ENCODE measurements around the gene FAM25C. TPM values are rescaled to one million over a fixed set of nuclear protein-coding genes. Genes with fewer than 3 reads are reported as not detected.
A peak's percentile ranks its signal among the peaks of the same experiment; 100 is the strongest.
"Not testable (repeated sequence)": the region's sequence is repeated elsewhere in the genome, so short reads cannot be mapped to it uniquely, and the experiment has no call there.

FAM25C gene
- not detected for total RNA-seq

- DNase-seq; CTCF ChIA-PET; ATAC-seq; H3K4me1 Mint-ChIP-seq; H3K9me3 Mint-ChIP-seq (ENCODE audit: low read depth); H3K36me3 Mint-ChIP-seq; H3K27me3 Mint-ChIP-seq; H3K4me3 Mint-ChIP-seq; H3K27ac Mint-ChIP-seq: not testable (repeated sequence)
Observed at GRCh38 chr10:47999691-48000090, at the start of gene FAM25C. FAM25C (minus strand) TSS chr10:47999791; CDS start chr10:47999765, 26 bp downstream.

DNA sequence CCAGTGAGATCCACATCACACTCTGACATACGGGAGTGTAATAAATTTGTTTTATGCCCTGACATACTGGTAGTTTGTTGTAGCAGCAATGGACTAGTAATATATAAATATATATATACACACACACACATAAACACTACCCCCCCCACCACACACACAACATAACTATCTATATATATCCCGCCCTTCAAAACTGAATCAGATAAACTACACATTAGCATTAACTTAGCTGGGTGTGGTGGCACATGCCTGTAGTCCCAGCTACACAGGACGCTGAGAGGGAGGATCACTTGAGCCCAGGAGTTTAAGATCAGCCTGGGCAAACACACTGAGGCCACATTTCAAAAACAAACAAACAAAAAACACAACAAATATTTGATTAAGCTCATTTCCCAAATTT lies 45.0 kb upstream of the FAM25C start:
- H3K27ac Mint-ChIP-seq; H3K27me3 Mint-ChIP-seq; CTCF ChIA-PET; ATAC-seq; DNase-seq; H3K4me1 Mint-ChIP-seq; H3K4me3 Mint-ChIP-seq; H3K9me3 Mint-ChIP-seq (ENCODE audit: low read depth); H3K36me3 Mint-ChIP-seq: not testable (repeated sequence)

- H3K4me3 Mint-ChIP-seq; CTCF ChIA-PET; ATAC-seq; H3K4me1 Mint-ChIP-seq; DNase-seq; H3K9me3 Mint-ChIP-seq (ENCODE audit: low read depth); H3K27me3 Mint-ChIP-seq; H3K36me3 Mint-ChIP-seq; H3K27ac Mint-ChIP-seq: not testable (repeated sequence)
Observed at GRCh38 chr10:48031390-48031789, 31.8 kb upstream of the FAM25C start.

GRCh38 chr10:48002306-48002705 lies 2.7 kb upstream of the FAM25C start:
- H3K36me3 Mint-ChIP-seq; H3K27me3 Mint-ChIP-seq; ATAC-seq; H3K27ac Mint-ChIP-seq; H3K9me3 Mint-ChIP-seq (ENCODE audit: low read depth); CTCF ChIA-PET; DNase-seq; H3K4me1 Mint-ChIP-seq; H3K4me3 Mint-ChIP-seq: not testable (repeated sequence)

- CTCF ChIA-PET; H3K4me1 Mint-ChIP-seq; H3K36me3 Mint-ChIP-seq; DNase-seq; H3K9me3 Mint-ChIP-seq (ENCODE audit: low read depth); H3K27me3 Mint-ChIP-seq; H3K4me3 Mint-ChIP-seq; ATAC-seq; H3K27ac Mint-ChIP-seq: not testable (repeated sequence)
Observed at GRCh38 chr10:47994045-47994444, 5.5 kb downstream of the FAM25C start.

- H3K27me3 Mint-ChIP-seq; H3K4me1 Mint-ChIP-seq; DNase-seq; H3K4me3 Mint-ChIP-seq; H3K9me3 Mint-ChIP-seq (ENCODE audit: low read depth); CTCF ChIA-PET; H3K27ac Mint-ChIP-seq; H3K36me3 Mint-ChIP-seq; ATAC-seq: not testable (repeated sequence)
Observed at GRCh38 chr10:47992560-47992959, 7.0 kb downstream of the FAM25C start.

- ATAC-seq; H3K4me1 Mint-ChIP-seq; H3K27ac Mint-ChIP-seq; H3K9me3 Mint-ChIP-seq (ENCODE audit: low read depth); H3K27me3 Mint-ChIP-seq; CTCF ChIA-PET; H3K4me3 Mint-ChIP-seq; DNase-seq; H3K36me3 Mint-ChIP-seq: not testable (repeated sequence)
Observed at GRCh38 chr10:47991706-47992105, 7.9 kb downstream of the FAM25C start.

- H3K4me3 Mint-ChIP-seq; H3K36me3 Mint-ChIP-seq; H3K27me3 Mint-ChIP-seq; H3K27ac Mint-ChIP-seq; CTCF ChIA-PET; ATAC-seq; H3K4me1 Mint-ChIP-seq; H3K9me3 Mint-ChIP-seq (ENCODE audit: low read depth); DNase-seq: not testable (repeated sequence)
Observed at GRCh38 chr10:47990097-47990496, 9.5 kb downstream of the FAM25C start.

DNA sequence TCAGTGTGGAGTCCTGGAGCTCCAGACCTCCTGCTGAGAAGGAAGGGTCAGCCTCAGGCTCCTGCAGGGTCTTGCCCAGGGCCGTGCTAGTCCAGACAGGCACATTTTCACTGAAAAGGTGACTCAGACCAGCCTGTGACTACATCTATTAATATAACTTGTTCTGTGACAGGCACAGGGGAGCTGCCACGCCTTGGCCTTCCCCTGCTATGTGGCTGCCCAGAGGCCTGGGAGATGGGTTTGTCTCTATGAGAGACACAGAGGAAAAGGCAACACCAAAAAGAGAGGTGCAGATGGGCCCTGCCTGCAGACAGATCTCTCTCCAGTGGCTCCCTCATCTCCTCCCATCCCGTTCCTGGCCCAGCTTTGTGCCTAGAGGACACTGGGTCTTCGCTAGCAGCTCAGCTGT lies 10.0 kb downstream of the FAM25C start:
- H3K36me3 Mint-ChIP-seq; H3K4me3 Mint-ChIP-seq; H3K9me3 Mint-ChIP-seq (ENCODE audit: low read depth); H3K4me1 Mint-ChIP-seq; DNase-seq; ATAC-seq; H3K27ac Mint-ChIP-seq; H3K27me3 Mint-ChIP-seq; CTCF ChIA-PET: not testable (repeated sequence)

DNA sequence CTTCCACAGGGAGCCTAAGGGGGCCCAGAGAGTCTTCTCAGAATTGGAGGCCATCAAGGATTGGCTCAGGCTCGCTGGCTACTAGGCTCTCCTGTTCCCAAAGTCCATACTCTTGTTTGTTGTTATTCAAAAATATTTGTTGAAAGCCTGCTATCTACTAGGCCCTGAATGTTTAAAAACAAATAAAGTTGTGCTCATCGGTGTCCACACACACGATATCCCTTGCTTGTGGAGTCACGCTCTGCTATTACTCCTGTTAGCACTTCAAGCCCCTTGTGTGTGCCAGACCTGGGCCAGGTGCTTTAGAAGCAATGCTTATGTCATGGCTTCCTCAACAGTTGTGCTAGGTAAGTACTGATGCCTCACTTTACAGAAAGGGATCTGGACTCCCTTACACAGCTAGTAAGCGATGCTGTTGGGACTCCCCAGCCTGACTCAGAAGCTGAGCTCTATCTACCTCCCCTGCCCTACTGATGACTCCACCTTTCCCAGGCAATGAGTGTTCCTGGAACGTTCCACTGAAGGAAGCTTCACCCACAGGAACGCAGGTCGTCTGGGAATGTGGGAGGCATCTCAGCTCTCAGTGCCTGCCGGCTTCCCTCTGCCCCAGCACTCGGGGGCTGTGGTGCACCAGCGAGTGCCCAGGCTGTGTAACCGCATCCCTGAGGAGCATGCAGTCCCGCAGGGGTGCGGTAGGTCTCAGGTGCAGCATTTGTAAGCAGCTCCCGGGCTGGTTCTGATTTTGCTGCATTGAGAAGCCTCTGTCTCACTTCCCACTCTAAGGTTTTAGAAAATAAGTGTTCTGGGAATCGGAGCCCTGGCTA lies 10.7 kb downstream of the FAM25C start:
- H3K9me3 Mint-ChIP-seq (ENCODE audit: low read depth); H3K27me3 Mint-ChIP-seq; H3K4me1 Mint-ChIP-seq; ATAC-seq; DNase-seq; H3K4me3 Mint-ChIP-seq; H3K36me3 Mint-ChIP-seq; H3K27ac Mint-ChIP-seq; CTCF ChIA-PET: not testable (repeated sequence)

- H3K36me3 Mint-ChIP-seq; CTCF ChIA-PET; H3K9me3 Mint-ChIP-seq (ENCODE audit: low read depth); H3K27me3 Mint-ChIP-seq; H3K4me1 Mint-ChIP-seq; ATAC-seq; DNase-seq; H3K27ac Mint-ChIP-seq; H3K4me3 Mint-ChIP-seq: not testable (repeated sequence)
Observed at GRCh38 chr10:47987952-47988351, 11.6 kb downstream of the FAM25C start.

DNA sequence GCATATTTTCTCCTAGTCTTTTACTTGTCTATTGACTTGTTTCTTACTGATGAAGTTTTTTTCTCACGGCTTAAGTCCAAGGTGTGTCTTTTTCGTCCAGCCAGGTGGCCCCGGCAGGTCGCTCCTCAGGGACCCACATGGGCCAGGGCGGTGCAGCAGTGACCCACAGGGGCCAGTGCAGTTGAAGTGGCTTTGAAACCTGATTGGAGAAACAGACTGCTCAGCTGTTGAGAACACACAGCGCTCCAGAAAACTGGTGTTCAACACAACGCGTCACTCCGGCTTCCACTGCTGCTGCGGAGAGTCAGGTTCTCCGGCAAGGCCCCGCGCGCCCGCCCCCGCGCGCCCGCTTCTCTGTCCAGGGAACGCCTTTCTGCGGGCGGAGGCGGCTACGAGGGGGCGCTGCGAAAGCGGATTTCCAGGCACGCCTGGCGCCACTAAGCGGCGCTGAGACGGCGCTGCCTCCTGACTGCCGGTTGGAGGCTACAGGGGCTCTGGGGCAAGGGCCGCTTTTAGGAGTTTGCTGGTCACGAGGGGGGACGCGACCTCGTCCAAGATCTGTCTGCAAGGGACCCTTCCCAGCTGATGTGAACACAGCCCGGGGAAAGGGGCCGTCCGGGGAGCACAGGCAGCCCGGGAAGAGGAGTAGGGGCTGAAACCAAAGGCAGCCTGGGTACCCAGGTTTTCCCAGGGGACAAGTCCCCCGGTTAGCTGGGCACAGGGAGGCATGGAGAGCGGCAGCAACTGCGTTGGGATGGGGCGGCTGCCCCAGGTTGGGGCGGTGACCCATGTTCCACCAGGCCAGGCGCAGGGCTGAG lies 13.0 kb downstream of the FAM25C start:
- H3K4me1 Mint-ChIP-seq; DNase-seq; H3K27ac Mint-ChIP-seq; H3K9me3 Mint-ChIP-seq (ENCODE audit: low read depth); H3K4me3 Mint-ChIP-seq; H3K36me3 Mint-ChIP-seq; CTCF ChIA-PET; H3K27me3 Mint-ChIP-seq: not testable (repeated sequence)
- peak; percentile 85 for ATAC-seq

DNA sequence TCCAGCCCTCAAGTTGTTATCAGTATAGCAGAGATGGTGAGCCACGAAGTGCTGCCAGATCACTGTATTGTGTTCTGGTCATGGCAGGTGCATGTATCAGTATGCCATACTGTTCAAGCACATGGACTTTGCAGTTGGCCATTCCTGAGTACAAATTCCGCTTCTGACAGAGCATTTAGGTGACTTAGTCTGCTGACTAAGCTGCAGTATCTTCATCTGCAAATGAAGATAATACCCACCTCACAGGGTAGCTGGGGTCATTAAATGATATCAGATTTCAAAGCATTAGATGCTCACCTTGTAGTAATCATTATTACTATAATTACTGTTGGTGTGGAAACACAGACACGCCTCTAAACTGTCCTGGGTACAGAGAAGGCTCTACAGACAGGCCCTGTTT lies 24.2 kb downstream of the FAM25C start:
- DNase-seq; H3K9me3 Mint-ChIP-seq (ENCODE audit: low read depth); H3K36me3 Mint-ChIP-seq; ATAC-seq; H3K27ac Mint-ChIP-seq; H3K4me3 Mint-ChIP-seq; H3K4me1 Mint-ChIP-seq; CTCF ChIA-PET; H3K27me3 Mint-ChIP-seq: not testable (repeated sequence)

- DNase-seq; H3K4me1 Mint-ChIP-seq; CTCF ChIA-PET; H3K36me3 Mint-ChIP-seq; ATAC-seq; H3K4me3 Mint-ChIP-seq; H3K27ac Mint-ChIP-seq; H3K9me3 Mint-ChIP-seq (ENCODE audit: low read depth); H3K27me3 Mint-ChIP-seq: not testable (repeated sequence)
Observed at GRCh38 chr10:47973131-47973530, 26.5 kb downstream of the FAM25C start.

All from activated CD8-positive, alpha-beta memory T cell treated with anti-CD3 and anti-CD28 coated beads, Interleukin-2, amount 10 ng/mL, durations not matched to agents 7 days and 5 days (primary cell).